HEK293T (cell line): Measurements from ENCODE around the gene NEUROG2.
"Not testable (repeated sequence)": the region's sequence is repeated elsewhere in the genome, so short reads cannot be mapped to it uniquely, and the experiment has no call there.

Experiments used
- CTCF ChIA-PET: fragments of 350-600 bp; formaldehyde crosslinking; extraction: SDS; loops from one replicate; lab custom pipeline; 2021; ENCODE audit warnings: antibody characterized with exemption, inconsistent platforms; lab: Yijun Ruan, JAX
- POLR2A ChIA-PET: fragments of 350-600 bp; formaldehyde crosslinking; extraction: SDS; loops from one replicate; lab custom pipeline; 2020; ENCODE audit warnings: antibody characterized with exemption, inconsistent platforms; lab: Yijun Ruan, JAX
- DNase-seq: peaks from one replicate; pipeline ENCODE4 v3.0.0; 2012; ENCODE audit warnings: mixed read lengths; ENCODE audit errors: extremely low spot score
- ARNT ChIP-seq: fragments of 450-650 bp; IDR thresholded peaks from 2 replicates; pipeline ENCODE4 v1.6.1; 2017; ENCODE audit warnings: mild to moderate bottlenecking
- BHLHE40 ChIP-seq: fragments of 450-650 bp; IDR thresholded peaks from 2 replicates; pipeline ENCODE4 v1.6.1; 2016; ENCODE audit warnings: mild to moderate bottlenecking, moderate library complexity, borderline replicate concordance
- CTBP1 ChIP-seq: fragments of 450-650 bp; IDR thresholded peaks from 2 replicates; pipeline ENCODE4 v1.6.1; 2016; ENCODE audit warnings: borderline replicate concordance
- ELF4 ChIP-seq: fragments of 450-650 bp; IDR thresholded peaks from 2 replicates; pipeline ENCODE4 v1.6.1; 2017; ENCODE audit warnings: antibody characterized with exemption
- FOXA1 ChIP-seq: fragments of 450-650 bp; IDR thresholded peaks from 2 replicates; pipeline ENCODE4 v1.6.1; 2016; ENCODE audit warnings: mild to moderate bottlenecking
- FOXK2 ChIP-seq: fragments of 450-650 bp; IDR thresholded peaks from 2 replicates; pipeline ENCODE4 v1.6.1; 2016; ENCODE audit warnings: mild to moderate bottlenecking
- FOXM1 ChIP-seq: fragments of 450-650 bp; IDR thresholded peaks from 2 replicates; pipeline ENCODE4 v1.6.1; 2017; ENCODE audit warnings: mild to moderate bottlenecking, borderline replicate concordance
- HDGF ChIP-seq: fragments of 450-650 bp; IDR thresholded peaks from 2 replicates; pipeline ENCODE4 v1.6.1; 2017; ENCODE audit warnings: antibody characterized with exemption, borderline replicate concordance
- L3MBTL2 ChIP-seq: fragments of 450-650 bp; conservative IDR thresholded peaks from 2 replicates; pipeline ENCODE4 v1.6.1; 2016; ENCODE audit warnings: mild to moderate bottlenecking
- LEF1 ChIP-seq: fragments of 450-650 bp; IDR thresholded peaks from 2 replicates; pipeline ENCODE4 v1.6.1; 2017; ENCODE audit warnings: mild to moderate bottlenecking, borderline replicate concordance
- NFRKB ChIP-seq: fragments of 450-650 bp; IDR thresholded peaks from 2 replicates; pipeline ENCODE4 v1.6.1; 2016; ENCODE audit warnings: mild to moderate bottlenecking, moderate library complexity
- PKNOX1 ChIP-seq: fragments of 450-650 bp; IDR thresholded peaks from 2 replicates; pipeline ENCODE4 v1.6.1; 2016
- SP1 ChIP-seq: fragments of 450-650 bp; IDR thresholded peaks from 2 replicates; pipeline ENCODE4 v1.6.1; 2017
- SUZ12 ChIP-seq: fragments of 450-650 bp; IDR thresholded peaks from 2 replicates; pipeline ENCODE4 v1.6.1; 2016; ENCODE audit warnings: mild to moderate bottlenecking
- TARDBP ChIP-seq: fragments of 450-650 bp; IDR thresholded peaks from 2 replicates; pipeline ENCODE4 v1.6.1; 2016
- ZNF384 ChIP-seq: fragments of 450-650 bp; IDR thresholded peaks from 2 replicates; pipeline ENCODE4 v1.6.1; 2016

The NEUROG2 gene

GRCh38 chr4:112504807-112505206, 11.2 kb downstream of the NEUROG2 start:
- ChIA-PET CTCF (interaction anchor here (1.1 kb wide), 1 partner anchor 19 kb away, joined by 3 read pairs; no protein-coding TSS in a partner anchor), POLR2A (no interaction called here)
- DNase-seq, result no peak
- TF ChIP-seq TARDBP, result no peak
- TF ChIP-seq CTBP1, result no peak
- TF ChIP-seq FOXA1, result no peak
- no peak for TF ChIP-seq L3MBTL2
- TF ChIP-seq FOXK2, result no peak

GRCh38 chr4:112502871-112503270, 13.1 kb downstream of the NEUROG2 start:
- POLR2A ChIA-PET, result interaction anchor here (1.5 kb wide), 1 partner anchor 12 kb away, joined by 4 read pairs; no protein-coding TSS in a partner anchor
- no peak for DNase-seq
- CTCF ChIA-PET, result no interaction called here
- no peak for TF ChIP-seq FOXM1
- TF ChIP-seq HDGF, result no peak
- no peak for TF ChIP-seq LEF1
- TF ChIP-seq ELF4, result no peak
- no peak for TF ChIP-seq SP1
- no peak for TF ChIP-seq ZNF384
- no peak for TF ChIP-seq NFRKB
- no peak for TF ChIP-seq ARNT
- no peak for TF ChIP-seq CTBP1
- no peak for TF ChIP-seq TARDBP
- TF ChIP-seq SUZ12, result no peak
- TF ChIP-seq BHLHE40, result no peak
- TF ChIP-seq FOXA1, result no peak
- TF ChIP-seq FOXK2, result no peak
- no peak for TF ChIP-seq PKNOX1
- TF ChIP-seq L3MBTL2, result no peak

GRCh38 chr4:112492321-112492720, 23.7 kb downstream of the NEUROG2 start:
- ChIA-PET CTCF (no interaction called here), POLR2A (no interaction called here)
- DNase-seq, result no peak
- TF ChIP-seq ZNF384 (no peak), BHLHE40 (no peak), NFRKB (no peak), ELF4 (no peak), FOXK2 (no peak), HDGF (no peak)

GRCh38 chr4:112490808-112491207, 25.2 kb downstream of the NEUROG2 start:
- DNase-seq, CTCF ChIA-PET, POLR2A ChIA-PET: not testable (repeated sequence)

- ChIA-PET POLR2A (no interaction called here), CTCF (no interaction called here)
- no peak for DNase-seq
- TF ChIP-seq ARNT (no peak), BHLHE40 (no peak), LEF1 (no peak), L3MBTL2 (no peak), FOXK2 (no peak), SUZ12 (no peak), CTBP1 (no peak), FOXA1 (no peak)
These were observed 30.1 kb downstream of the NEUROG2 start for GRCh38 chr4:112485930-112486329.

- ChIA-PET CTCF (no interaction called here), POLR2A (no interaction called here)
- no peak for DNase-seq
- TF ChIP-seq NFRKB, result no peak
- no peak for TF ChIP-seq FOXK2
- TF ChIP-seq SUZ12, result no peak
- no peak for TF ChIP-seq FOXA1
- TF ChIP-seq FOXM1, result no peak
- TF ChIP-seq L3MBTL2, result no peak
- no peak for TF ChIP-seq TARDBP
These were observed 42.0 kb downstream of the NEUROG2 start for GRCh38 chr4:112473985-112474384.

GRCh38 chr4:112472318-112472717, 43.7 kb downstream of the NEUROG2 start:
- ChIA-PET POLR2A (no interaction called here), CTCF (no interaction called here)
- no peak for DNase-seq
- TF ChIP-seq SUZ12, result no peak
- no peak for TF ChIP-seq ZNF384
- no peak for TF ChIP-seq SP1
- TF ChIP-seq NFRKB, result no peak
- TF ChIP-seq HDGF, result no peak
- no peak for TF ChIP-seq BHLHE40
